Ishikawa (cell line): ENCODE measurements around the gene RSPH9.

ENCODE experiments used
- CEBPB ChIP-seq: IDR thresholded peaks from 2 replicates; pipeline ENCODE4 v1.6.1; 2012
- CREB1 ChIP-seq: IDR thresholded peaks from 2 replicates; pipeline ENCODE4 v1.6.1; 2012; ENCODE audit warnings: low read depth
- EGR1 ChIP-seq: IDR thresholded peaks from 2 replicates; pipeline ENCODE4 v1.6.1; 2012
- EP300 ChIP-seq: IDR thresholded peaks from 2 replicates; pipeline ENCODE4 v1.6.1; 2012; ENCODE audit warnings: borderline replicate concordance
- FOXM1 ChIP-seq: IDR thresholded peaks from 2 replicates; pipeline ENCODE4 v1.6.1; 2012; ENCODE audit warnings: low read depth, borderline replicate concordance
- MAX ChIP-seq: IDR thresholded peaks from 2 replicates; pipeline ENCODE4 v1.6.1; 2012
- NFIC ChIP-seq: IDR thresholded peaks from 2 replicates; pipeline ENCODE4 v1.6.1; 2012
- RAD21 ChIP-seq: IDR thresholded peaks from 2 replicates; pipeline ENCODE4 v1.6.1; 2012; ENCODE audit warnings: low read depth
- REST ChIP-seq: IDR thresholded peaks from 2 replicates; pipeline ENCODE4 v1.6.1; 2012; ENCODE audit warnings: low read depth, mild to moderate bottlenecking
- TAF1 ChIP-seq: IDR thresholded peaks from 2 replicates; pipeline ENCODE4 v1.6.1; 2012; ENCODE audit warnings: low read depth, mild to moderate bottlenecking
- TCF12 ChIP-seq: IDR thresholded peaks from 2 replicates; pipeline ENCODE4 v1.6.1; 2012; ENCODE audit warnings: low read depth
- TEAD4 ChIP-seq: IDR thresholded peaks from 2 replicates; pipeline ENCODE4 v1.6.1; 2012
- USF1 ChIP-seq: IDR thresholded peaks from 2 replicates; pipeline ENCODE4 v1.6.1; 2012
- YY1 ChIP-seq: IDR thresholded peaks from 2 replicates; pipeline ENCODE4 v1.6.1; 2012; ENCODE audit warnings: low read depth
- ZBTB7A ChIP-seq: IDR thresholded peaks from 2 replicates; pipeline ENCODE4 v1.6.1; 2012; ENCODE audit warnings: low read depth

Gene RSPH9

GRCh38 chr6:43647613-43648012 is 2.8 kb downstream of the RSPH9 start:
- TF ChIP-seq RAD21, result no peak
- no peak for TF ChIP-seq CREB1
- TF ChIP-seq FOXM1, result no peak
- TF ChIP-seq NFIC, result no peak
- no peak for TF ChIP-seq TCF12
- TF ChIP-seq TEAD4, result no peak
- TF ChIP-seq TAF1, result no peak
- TF ChIP-seq REST, result no peak
- TF ChIP-seq EGR1, result no peak
- TF ChIP-seq YY1, result no peak
- no peak for TF ChIP-seq CEBPB
- no peak for TF ChIP-seq MAX

GRCh38 chr6:43648248-43648647 is 3.4 kb downstream of the RSPH9 start:
- TF ChIP-seq TEAD4 (no peak), REST (no peak), YY1 (no peak), RAD21 (no peak), MAX (no peak), USF1 (no peak), CEBPB (no peak)

- no peak for TF ChIP-seq RAD21
- no peak for TF ChIP-seq FOXM1
- TF ChIP-seq CEBPB, result no peak
- no peak for TF ChIP-seq MAX
- no peak for TF ChIP-seq NFIC
- no peak for TF ChIP-seq EP300
- TF ChIP-seq CREB1, result no peak
- no peak for TF ChIP-seq TCF12
- no peak for TF ChIP-seq TEAD4
- TF ChIP-seq USF1, result no peak
- TF ChIP-seq ZBTB7A, result no peak
- no peak for TF ChIP-seq YY1
- no peak for TF ChIP-seq TAF1
Measured at GRCh38 chr6:43657221-43657802, 12.5 kb downstream of the RSPH9 start.

- no peak for TF ChIP-seq TEAD4
- no peak for TF ChIP-seq EP300
- no peak for TF ChIP-seq REST
- TF ChIP-seq FOXM1, result no peak
- TF ChIP-seq ZBTB7A, result no peak
- no peak for TF ChIP-seq YY1
- no peak for TF ChIP-seq TAF1
- TF ChIP-seq RAD21, result no peak
- no peak for TF ChIP-seq TCF12
- TF ChIP-seq EGR1, result no peak
- no peak for TF ChIP-seq NFIC
- TF ChIP-seq MAX, result no peak
- no peak for TF ChIP-seq CEBPB
- no peak for TF ChIP-seq CREB1
- TF ChIP-seq USF1, result no peak
Measured at GRCh38 chr6:43658161-43658560, 13.3 kb downstream of the RSPH9 start.
